GM21737 (cell line): Measurements from ENCODE around the gene NKIRAS2.

Experiments
- ATAC-seq: cut with Tn5 transposase; IDR thresholded peaks from one replicate; pipeline ENCODE4 v1.9.1; 2021; ENCODE audit warnings: mild to moderate bottlenecking, moderate library complexity; ENCODE audit not compliant: unreplicated experiment

NKIRAS2 gene

DNA sequence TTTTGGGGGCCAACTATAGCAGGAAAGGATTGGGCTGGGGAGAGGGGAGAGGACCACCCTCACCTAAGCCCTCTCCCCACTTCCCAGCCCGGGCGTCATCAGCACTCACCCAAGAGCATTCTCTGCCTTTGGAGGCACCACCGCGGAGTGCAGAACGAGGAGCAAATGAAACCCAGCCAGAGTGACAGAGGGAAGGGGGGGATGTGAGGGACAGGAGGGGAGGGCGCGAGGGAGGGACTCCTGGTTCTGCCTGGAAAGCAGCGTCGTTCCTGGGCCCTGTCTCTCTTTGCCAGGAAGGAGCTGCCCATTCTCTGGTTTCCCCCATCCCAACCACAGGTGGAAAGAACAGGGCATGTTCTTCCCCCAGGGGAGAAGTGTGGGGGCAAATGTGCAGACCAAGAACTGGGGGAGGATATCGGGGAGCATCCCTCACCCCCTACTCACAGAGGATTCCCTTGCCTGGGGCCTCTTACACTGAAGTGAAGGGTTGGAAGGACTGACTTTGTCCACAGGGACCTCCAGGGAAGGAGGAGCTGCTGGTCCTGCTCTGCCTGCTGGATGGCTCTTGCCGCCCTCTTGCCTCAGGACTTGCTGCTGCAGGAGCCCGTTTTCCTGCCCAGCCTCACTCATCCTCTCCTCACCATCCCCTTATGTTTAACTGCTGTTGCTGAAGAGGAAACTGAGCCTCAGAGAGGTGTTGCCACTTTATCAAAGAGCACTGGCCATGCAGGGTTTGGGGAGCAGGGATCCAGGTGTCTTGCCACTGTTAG is 34.0 kb downstream of the NKIRAS2 start:
- no peak for ATAC-seq

DNA sequence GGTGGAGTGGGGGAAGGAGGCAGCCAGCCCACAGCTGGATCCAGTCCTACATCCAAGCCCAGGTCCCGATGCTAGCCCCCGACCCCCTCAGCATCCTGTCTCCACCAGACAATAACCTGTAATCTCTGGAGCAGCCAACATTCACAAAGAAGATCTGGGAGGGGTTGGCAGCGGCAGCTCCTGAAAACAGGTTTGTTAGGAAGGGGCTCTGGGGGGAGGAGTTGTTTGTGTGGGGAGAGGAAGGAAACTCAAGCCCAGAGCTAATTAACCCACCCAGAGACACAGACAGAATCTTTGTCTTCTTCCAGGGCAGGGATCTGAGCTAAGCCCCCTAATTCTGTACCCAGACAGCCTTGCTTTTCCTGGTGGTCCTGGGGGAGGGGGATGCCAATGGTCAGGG is 35.1 kb downstream of the NKIRAS2 start:
- no peak for ATAC-seq

DNA sequence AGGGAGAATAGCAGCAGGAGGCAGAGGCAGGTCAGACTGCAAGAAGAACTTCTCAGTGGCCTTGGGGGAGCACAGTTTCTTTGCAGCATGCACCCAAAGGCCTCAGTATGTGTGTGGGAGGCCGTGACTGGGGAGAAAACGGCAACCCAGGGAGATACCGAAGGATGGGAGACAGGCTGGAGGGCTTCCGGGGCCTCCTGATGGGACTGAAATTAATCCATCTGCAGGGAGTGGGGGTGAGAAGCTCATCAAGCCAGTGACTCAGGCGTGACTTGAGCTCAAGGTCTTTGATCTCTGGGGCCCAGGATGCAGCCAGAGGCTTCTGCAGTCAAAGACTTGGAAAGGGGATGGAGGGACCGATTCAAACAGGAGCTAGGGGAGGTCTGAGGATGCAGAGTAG is 35.6 kb downstream of the NKIRAS2 start:
- no peak for ATAC-seq

DNA sequence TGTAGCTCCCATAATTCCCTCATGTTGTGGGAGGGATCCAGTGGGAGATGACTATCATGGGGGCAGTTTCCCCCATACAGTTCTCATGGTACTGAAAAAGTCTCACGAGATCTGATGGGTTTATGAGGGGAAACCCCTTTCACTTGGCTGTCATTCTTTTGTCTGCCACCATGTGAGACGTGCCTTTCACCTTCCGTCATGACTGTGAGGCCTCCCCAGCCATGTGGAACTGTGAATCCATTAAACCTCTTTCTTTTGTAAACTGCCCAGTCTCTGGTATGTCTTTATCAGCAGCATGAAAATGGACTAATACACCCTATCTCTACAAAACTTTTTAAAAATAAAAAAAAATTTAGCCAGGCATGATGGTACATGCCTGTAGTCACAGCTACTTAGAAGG is 36.7 kb downstream of the NKIRAS2 start:
- no peak for ATAC-seq

DNA sequence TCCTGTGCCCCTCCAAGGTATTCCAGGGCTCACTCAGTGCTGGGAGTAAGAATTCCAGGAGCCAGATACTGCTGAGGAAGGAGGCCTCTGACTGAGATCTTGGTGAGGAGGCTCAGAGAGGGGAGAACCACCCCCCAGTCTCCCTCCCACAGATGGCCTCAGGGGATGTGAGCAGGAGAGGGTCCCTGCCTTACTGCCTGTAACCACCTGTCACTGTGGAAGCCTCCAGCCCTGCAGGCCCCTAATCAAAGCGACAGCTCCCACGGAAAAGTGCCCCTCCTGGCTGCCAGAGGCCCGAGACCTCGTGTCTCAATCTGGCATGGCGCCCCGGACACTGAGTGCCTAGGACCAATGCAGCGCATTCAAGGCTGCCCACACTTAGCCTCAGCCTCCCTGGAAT is 38.2 kb downstream of the NKIRAS2 start:
- ATAC-seq, result no peak

DNA sequence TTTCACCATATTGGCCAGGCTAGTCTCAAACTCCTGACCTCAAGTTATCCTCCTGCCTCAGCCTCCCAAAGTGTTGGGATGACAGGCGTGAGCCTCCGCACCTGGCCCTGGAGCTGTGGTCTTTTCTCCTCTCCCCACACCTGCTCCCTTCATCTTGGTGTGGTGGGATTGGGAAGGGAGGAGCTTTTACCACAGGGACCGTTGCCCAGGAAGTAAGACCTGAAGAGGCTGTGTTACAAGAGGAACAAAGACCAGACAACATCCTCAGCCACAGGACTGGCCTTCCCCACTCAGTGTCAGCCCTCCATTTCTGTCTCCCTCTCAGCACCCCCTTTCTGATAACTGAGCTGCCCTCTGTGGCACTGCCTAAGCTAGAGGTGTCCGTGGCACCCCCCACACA is 39.9 kb downstream of the NKIRAS2 start:
- ATAC-seq, result no peak

DNA sequence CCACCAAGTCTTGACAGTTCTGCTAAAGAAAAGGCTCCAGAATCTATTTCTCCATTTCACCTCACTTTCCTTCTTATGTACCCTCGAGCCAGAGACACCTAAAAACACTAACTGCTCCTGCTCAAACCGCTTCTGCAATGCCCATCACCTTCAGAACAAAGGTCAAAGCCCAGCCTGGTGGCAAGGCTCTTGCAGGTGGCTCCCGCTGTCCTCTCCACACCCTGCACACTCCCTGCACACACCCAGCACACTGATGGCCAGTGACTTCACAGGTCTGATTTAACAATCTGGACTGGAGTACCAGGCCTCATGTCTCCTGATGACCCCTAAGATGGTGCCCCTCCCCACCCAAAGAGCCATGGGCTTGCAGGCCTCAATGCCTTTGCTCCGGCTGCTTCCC is 40.3 kb downstream of the NKIRAS2 start:
- ATAC-seq, result no peak

DNA sequence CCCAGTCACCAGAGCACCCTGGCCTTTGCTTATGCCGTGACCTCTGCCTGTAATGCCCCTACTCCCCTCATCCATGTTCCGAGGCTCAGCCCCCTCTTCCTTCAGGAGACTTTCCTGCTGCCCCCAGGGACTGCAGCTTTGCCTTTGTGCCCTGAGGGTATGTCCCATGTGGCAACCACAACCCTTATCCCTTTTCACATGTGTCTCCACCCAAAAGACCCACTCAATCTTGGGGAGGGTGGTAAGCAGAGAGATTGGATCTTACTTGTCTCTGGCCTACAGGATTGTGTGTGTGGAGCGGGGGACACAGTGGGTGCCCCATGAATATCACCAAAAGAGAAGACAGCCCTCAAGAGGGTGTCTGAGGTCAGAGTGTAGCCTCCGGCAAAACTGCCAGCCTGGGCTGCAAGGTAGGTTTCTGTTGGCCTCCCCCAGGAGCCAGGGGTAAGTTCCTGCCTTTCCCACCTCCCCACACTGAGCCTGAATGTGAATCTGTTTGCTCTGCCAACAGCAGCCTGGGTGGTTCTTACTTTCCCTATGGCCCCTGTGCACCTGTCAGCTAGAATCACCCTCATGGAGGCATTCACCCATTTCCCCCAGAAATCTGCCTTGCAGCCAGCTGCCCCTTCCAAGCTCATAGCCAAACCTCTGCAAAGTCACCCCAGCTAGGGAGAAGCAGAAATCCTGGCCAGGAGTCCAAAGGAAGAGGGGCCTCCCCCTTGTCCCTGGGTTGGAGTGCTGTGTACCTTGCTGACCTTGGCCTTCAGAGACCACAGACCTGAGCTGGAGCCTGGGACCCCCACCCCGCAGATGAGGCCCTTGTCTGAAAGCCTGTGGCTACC is 42.0 kb downstream of the NKIRAS2 start:
- ATAC-seq, result no peak

DNA sequence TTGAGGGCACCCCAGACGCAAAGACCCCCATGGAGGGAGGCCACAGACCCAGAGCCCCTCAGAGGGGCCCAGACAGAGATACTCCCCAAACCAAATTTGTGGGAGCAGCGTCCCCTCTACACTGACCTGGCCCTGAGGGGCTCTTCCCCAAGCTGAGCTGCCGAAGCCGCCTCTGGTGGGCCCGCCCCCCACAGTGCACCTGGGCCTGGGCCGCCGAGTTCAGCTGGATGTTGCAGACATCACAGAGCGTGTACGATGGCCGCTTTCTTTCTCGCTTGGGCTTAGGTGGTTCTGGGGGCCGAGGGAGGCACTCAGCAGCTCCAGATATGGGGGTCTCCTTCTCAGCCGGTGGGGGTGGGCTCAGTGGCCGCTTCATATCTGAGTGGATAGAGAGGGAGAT is 42.8 kb downstream of the NKIRAS2 start:
- no peak for ATAC-seq

DNA sequence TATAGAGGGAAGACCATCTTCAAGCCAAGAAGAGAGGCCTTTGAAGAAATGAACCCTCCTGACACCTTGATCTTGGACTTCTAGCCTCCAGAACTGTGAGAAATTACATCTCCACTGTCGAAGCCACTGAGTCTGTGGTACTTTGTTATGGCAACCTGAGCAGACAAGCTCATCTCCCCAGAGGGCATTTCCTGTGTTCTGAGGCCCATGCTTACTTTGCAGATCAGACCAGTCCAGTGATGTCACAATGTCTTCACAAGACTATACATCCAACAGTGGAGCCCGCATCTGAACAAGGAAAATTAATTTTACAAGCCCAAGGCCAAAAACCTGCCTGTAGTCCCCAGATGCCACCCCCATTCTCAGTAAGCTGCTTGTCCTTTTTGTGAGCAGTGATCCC is 45.3 kb downstream of the NKIRAS2 start:
- ATAC-seq, result no peak

DNA sequence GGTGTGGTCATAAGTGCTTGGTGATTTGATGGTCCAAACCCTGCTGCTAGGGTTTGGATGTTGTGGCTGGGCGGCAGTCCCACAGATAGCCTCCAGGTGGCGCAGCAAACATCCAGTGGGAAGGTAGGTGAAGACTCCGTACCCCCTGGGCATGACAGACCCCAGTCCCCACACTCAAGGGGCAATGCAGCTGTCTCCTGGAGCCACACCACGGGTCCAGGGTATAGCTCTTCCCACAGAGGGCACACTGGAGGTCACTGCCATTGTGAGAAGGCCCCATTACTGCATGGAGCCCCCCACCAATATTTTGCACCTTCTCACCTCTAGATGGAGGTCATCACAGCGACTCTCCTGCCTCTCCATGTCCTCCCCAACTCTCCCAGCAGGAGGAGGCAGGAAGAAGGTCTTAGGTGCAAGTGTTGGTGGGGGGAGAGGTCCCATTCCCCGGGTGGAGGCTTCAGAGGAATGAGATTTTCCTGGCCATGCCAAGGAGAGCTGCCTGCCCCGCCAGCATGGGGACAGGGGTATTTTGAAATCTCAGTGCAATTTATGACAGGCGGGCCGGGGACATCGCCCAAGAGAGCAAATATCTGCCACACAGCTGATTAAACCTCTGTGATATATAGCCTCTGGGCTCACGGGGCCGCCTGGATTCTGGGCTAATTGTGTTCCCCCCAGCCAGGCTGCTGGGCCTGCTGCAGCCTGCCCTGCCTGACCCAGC is 47.6 kb downstream of the NKIRAS2 start:
- ATAC-seq, result no peak

DNA sequence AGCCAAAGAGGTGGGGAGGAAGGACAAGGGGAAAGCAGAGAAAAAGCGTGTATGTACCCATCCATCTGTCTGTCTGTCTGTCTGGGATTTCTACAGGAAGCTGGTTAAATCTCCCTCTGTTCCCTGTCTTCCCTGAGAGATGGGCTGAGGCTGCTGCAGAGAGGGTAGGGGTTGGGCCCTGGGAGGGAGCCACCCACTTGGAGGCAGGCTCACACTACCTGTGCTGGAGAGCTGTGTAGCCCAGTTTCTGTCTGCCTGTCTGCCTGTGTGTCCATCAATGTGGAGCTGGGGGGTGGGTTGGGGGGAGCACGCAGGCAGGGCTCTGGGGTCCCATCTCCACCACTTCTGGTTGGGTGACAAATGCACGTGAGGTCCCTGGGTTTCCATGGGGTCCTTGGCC is 49.1 kb downstream of the NKIRAS2 start:
- ATAC-seq, result no peak

DNA sequence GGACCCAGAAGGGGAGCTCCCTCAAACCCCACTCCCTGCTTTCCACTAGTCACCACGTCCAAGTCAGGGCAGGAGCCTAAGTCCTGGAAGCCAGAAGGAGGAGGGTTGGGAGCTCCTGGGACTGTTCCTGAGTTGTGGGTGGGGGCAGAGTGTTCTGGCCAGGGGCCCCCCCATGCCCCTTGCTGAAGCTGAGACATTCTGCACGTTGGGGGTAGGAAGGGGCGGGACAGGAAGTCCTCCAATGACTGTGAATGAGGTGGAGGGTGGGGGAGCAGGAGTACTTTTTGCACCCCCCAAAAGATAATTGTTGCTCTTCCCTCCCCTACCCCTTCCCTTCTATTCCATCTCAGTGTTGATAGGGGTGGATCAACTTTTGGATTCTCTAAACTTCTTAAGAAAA is 51.9 kb downstream of the NKIRAS2 start:
- ATAC-seq, result no peak

DNA sequence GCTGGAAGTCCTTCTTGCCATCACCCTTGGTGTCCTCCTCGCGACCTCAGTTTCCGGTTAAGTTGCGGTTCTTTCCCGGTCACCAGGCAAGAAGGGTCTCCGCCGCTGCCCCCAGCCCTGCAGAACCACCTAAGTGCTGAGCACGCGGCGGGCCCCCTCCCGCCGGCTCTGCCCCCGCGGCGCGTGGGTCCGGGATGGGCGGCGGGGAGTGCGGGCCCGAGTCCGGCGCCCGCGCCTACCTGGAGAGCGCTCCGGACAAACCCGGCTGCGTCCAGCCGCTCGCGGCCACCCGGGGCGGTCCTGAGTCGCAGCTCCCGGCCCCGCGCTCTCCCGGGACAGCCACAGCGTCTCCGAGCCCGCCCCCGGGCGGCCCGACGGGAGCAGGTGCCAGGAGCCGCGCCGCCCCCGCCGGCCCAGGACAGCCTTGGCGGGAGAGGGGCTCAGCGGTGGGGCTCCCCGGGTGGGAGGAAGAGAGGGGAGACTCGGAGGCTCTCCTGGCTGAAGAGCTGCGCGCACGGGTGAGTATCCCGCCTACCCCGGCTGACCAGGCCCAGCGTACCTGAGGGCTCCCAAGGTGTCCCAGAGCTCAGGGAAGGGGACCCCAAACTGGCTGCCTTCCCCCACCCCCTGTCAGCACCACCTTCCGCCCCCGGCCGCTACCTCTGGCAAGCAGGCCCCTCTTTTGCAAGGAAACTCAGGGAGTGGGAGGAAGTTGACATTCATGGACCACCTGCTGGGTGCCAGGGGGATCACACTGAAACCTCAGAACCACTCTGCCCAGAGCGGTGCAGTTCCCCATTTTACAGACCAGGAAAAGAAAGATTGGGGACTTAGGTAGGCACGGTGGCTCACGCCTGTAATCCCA is 52.7 kb downstream of the NKIRAS2 start:
- no peak for ATAC-seq
